HepG2 (cell line): Measurements from ENCODE around the gene XAF1. TPM values are rescaled to one million over a fixed set of nuclear protein-coding genes. Genes with fewer than 3 reads are reported as not detected.

ENCODE experiments used
- ATAC-seq: fragments of 200-7000 bp; cut with Tn5 transposase; 3 replicates; pipeline ENCODE4 v1.9.1; 2020; ENCODE audit warnings: mild to moderate bottlenecking, moderate library complexity
- BruUV-seq: library from RNA; stranded (reverse); fragments of 400-500 nt; replicated peaks from 2 replicates; lab custom pipeline; 2021; lab: Mats Ljungman, UMichigan
- CTCF ChIA-PET: fragments of 300-600 bp; formaldehyde crosslinking; extraction: SDS; loops from one replicate; lab custom pipeline; 2021; ENCODE audit warnings: low total read pairs, inconsistent platforms, low intra/inter-chr PET ratio; lab: Yijun Ruan, JAX
- POLR2A ChIA-PET: fragments of 350-600 bp; sonication (Branson Sonifier 250); formaldehyde crosslinking; loops from one replicate; lab custom pipeline; 2020; ENCODE audit warnings: antibody characterized with exemption, inconsistent platforms; lab: Yijun Ruan, JAX
- DNase-seq: peaks from one replicate; pipeline ENCODE4 v3.0.0-alpha.2; 2015; ENCODE audit warnings: low spot score
- FAIRE-seq: peaks from 3 replicates; lab custom pipeline; 2011; peaks lifted over from hg19 to GRCh38; lab: Jason Lieb, UNC
- H2AFZ ChIP-seq: one replicate; pipeline ENCODE4 v1.6.1; 2011; ENCODE audit warnings: low read length, inconsistent platforms
- H3K27ac ChIP-seq: fragments of 300-600 bp; 3 replicates; pipeline ENCODE4 v1.8.0; 2011; ENCODE audit warnings: mixed run types, mild to moderate bottlenecking, mixed read lengths, low read length, inconsistent platforms; ENCODE audit not compliant: insufficient read depth; ENCODE audit errors: extremely low read length
- H3K27me3 ChIP-seq, 2 experiments: fragments of 200-600 bp in 1 of 2; 2 replicates in 1 of 2; 3 replicates in 1 of 2; pipeline versions ENCODE4 v1.6.0 to v1.8.0; 2011; ENCODE audit warnings: low read length in 2 of 2, mild to moderate bottlenecking in 2 of 2, moderate library complexity in 2 of 2, inconsistent platforms in 1 of 2; ENCODE audit not compliant: insufficient read depth in 2 of 2, control insufficient read depth in 1 of 2
- H3K36me3 ChIP-seq, 2 experiments: fragments of 200-600 bp in 1 of 2; replicated peaks in 1 of 2; 2 replicates in 1 of 2; 3 replicates in 1 of 2; pipeline versions ENCODE4 v1.5.1 to v1.8.0; 2011; ENCODE audit warnings: low read length in 2 of 2, inconsistent platforms in 1 of 2; ENCODE audit not compliant: insufficient read depth in 2 of 2, control insufficient read depth in 1 of 2
- H3K4me1 ChIP-seq: 2 replicates; pipeline ENCODE4 v1.5.1; 2012; ENCODE audit warnings: low read length, inconsistent platforms; ENCODE audit not compliant: insufficient read depth
- H3K4me2 ChIP-seq: 2 replicates; pipeline ENCODE4 v1.6.0; 2011; ENCODE audit warnings: low read depth, low read length, inconsistent platforms
- H3K4me3 ChIP-seq, 3 experiments: fragments of 200-600 bp in 1 of 3; sonication (generic), shearing (Covaris generic) in 1 of 3; replicated peaks in 1 of 3; 2 replicates each; pipeline ENCODE4 v1.5.1; 2011 to 2016; ENCODE audit warnings: low read length in 3 of 3, inconsistent platforms in 2 of 3, low read depth in 2 of 3, mild to moderate bottlenecking in 2 of 3, control low read depth in 1 of 3, mixed read lengths in 1 of 3; ENCODE audit not compliant: insufficient read depth in 1 of 3
- H3K79me2 ChIP-seq: one replicate; pipeline ENCODE4 v1.6.1; 2011; ENCODE audit warnings: low read length, inconsistent platforms; ENCODE audit not compliant: insufficient read depth
- H3K9ac ChIP-seq: 2 replicates; pipeline ENCODE4 v1.6.0; 2011; ENCODE audit warnings: mild to moderate bottlenecking, low read depth, low read length, inconsistent platforms; ENCODE audit not compliant: insufficient read depth
- H3K9me3 ChIP-seq: 2 replicates; pipeline ENCODE4 v1.5.1; 2012; ENCODE audit warnings: mild to moderate bottlenecking, low read length
- H4K20me1 ChIP-seq: 2 replicates; pipeline ENCODE4 v1.6.0; 2011; ENCODE audit warnings: inconsistent platforms, mild to moderate bottlenecking, low read length, moderate library complexity; ENCODE audit not compliant: insufficient read depth
- ATF6 ChIP-seq: sonication (generic); formaldehyde crosslinking; conservative IDR thresholded peaks from 2 replicates; pipeline ENCODE4 v1.4.0; 2020; ENCODE audit warnings: missing genetic modification reagents
- BORCS8-MEF2B ChIP-seq: sonication (generic); formaldehyde crosslinking; IDR thresholded peaks from 2 replicates; pipeline ENCODE4 v1.8.0; 2022; ENCODE audit warnings: mild to moderate bottlenecking, missing genetic modification reagents
- CREB1 ChIP-seq, 2 experiments: fragments of 450-650 bp in 1 of 2; IDR thresholded peaks; 2 replicates each; pipeline ENCODE4 v1.6.1; 2016 to 2017; ENCODE audit warnings: control low read depth in 1 of 2, mild to moderate bottlenecking in 1 of 2, missing compliant biosample characterization in 1 of 2, missing genetic modification characterization in 1 of 2
- DMAP1 ChIP-seq: IDR thresholded peaks from 2 replicates; pipeline ENCODE4 v1.6.1; 2016
- GTF2F1 ChIP-seq: fragments of 150-350 bp; IDR thresholded peaks from 2 replicates; pipeline ENCODE4 v1.6.1; 2014; ENCODE audit warnings: low read length
- HIC2 ChIP-seq: sonication (generic); formaldehyde crosslinking; IDR thresholded peaks from 2 replicates; pipeline ENCODE4 v1.9.0; 2022; ENCODE audit warnings: low read depth, missing genetic modification reagents
- JUN ChIP-seq: sonication (generic); formaldehyde crosslinking; IDR thresholded peaks from 2 replicates; pipeline ENCODE4 v1.4.0; 2020; ENCODE audit warnings: mild to moderate bottlenecking, missing genetic modification reagents
- KMT2B ChIP-seq: IDR thresholded peaks from 2 replicates; pipeline ENCODE4 v1.6.1; 2016; ENCODE audit warnings: missing genetic modification reagents, missing compliant biosample characterization
- MIXL1 ChIP-seq: IDR thresholded peaks from 2 replicates; pipeline ENCODE4 v1.6.1; 2016
- NFE2L1 ChIP-seq: sonication (generic); formaldehyde crosslinking; IDR thresholded peaks from 2 replicates; pipeline ENCODE4 v1.4.0; 2020; ENCODE audit warnings: missing genetic modification reagents, mild to moderate bottlenecking, borderline replicate concordance
- NFRKB ChIP-seq: fragments of 450-650 bp; IDR thresholded peaks from 2 replicates; pipeline ENCODE4 v1.6.1; 2017
- NRL ChIP-seq: sonication (generic); formaldehyde crosslinking; IDR thresholded peaks from 2 replicates; pipeline ENCODE4 v1.5.0; 2020; ENCODE audit warnings: missing genetic modification reagents, mild to moderate bottlenecking, moderate library complexity, borderline replicate concordance
- RFX1 ChIP-seq: fragments of 450-650 bp; IDR thresholded peaks from 2 replicates; pipeline ENCODE4 v1.6.1; 2017
- SNAPC2 ChIP-seq: sonication (generic); formaldehyde crosslinking; IDR thresholded peaks from 2 replicates; pipeline ENCODE4 v1.8.1; 2022; ENCODE audit warnings: mild to moderate bottlenecking, missing genetic modification reagents
- SNAPC5 ChIP-seq: sonication (generic); formaldehyde crosslinking; IDR thresholded peaks from 2 replicates; pipeline ENCODE4 v1.8.1; 2023; ENCODE audit warnings: mild to moderate bottlenecking, missing genetic modification reagents, borderline replicate concordance
- TBL1XR1 ChIP-seq: fragments of 150-350 bp; IDR thresholded peaks from 2 replicates; pipeline ENCODE4 v1.6.1; 2014; ENCODE audit warnings: borderline replicate concordance, low read length; ENCODE audit not compliant: partially characterized antibody
- TBX2 ChIP-seq: sonication (generic); formaldehyde crosslinking; IDR thresholded peaks from 2 replicates; pipeline ENCODE4 v1.5.0; 2020; ENCODE audit warnings: missing genetic modification reagents, mild to moderate bottlenecking, borderline replicate concordance
- TFAP4 ChIP-seq: sonication (generic); IDR thresholded peaks from 2 replicates; pipeline ENCODE4 v1.6.1; 2016; ENCODE audit warnings: low read depth, borderline replicate concordance
- ZKSCAN5 ChIP-seq: sonication (generic); formaldehyde crosslinking; IDR thresholded peaks from 2 replicates; pipeline ENCODE4 v1.5.1; 2020; ENCODE audit warnings: mild to moderate bottlenecking, missing genetic modification reagents
- ZNF557 ChIP-seq: sonication (generic); formaldehyde crosslinking; IDR thresholded peaks from 2 replicates; pipeline ENCODE4 v1.4.0; 2020; ENCODE audit warnings: missing genetic modification reagents
- ZNF615 ChIP-seq: sonication (generic); formaldehyde crosslinking; IDR thresholded peaks from 2 replicates; pipeline ENCODE4 v1.5.0; 2020; ENCODE audit warnings: mild to moderate bottlenecking, missing genetic modification reagents, borderline replicate concordance
- ZZZ3 ChIP-seq: sonication (generic); formaldehyde crosslinking; IDR thresholded peaks from 2 replicates; pipeline ENCODE4 v1.4.0; 2020; ENCODE audit warnings: missing genetic modification reagents, mild to moderate bottlenecking, borderline replicate concordance
- WGBS: methylation state at CpG from one replicate; pipeline ENCODE4 v1.1.6; 2017; ENCODE audit warnings: low lambda C conversion rate; 5-methylcytosine and 5-hydroxymethylcytosine counted together
- in situ Hi-C: cut with HindIII; loops from 2 replicates; pipeline ENCODE4 v1.10.0; 2017; ENCODE audit warnings: low pct_unique_long_range_greater_than_20kb; ENCODE audit not compliant: extremely low pct_ligation_motif_present
- intact Hi-C: fragments of 100-400 bp; cut with micrococcal nuclease; formaldehyde crosslinking; loops from one replicate; pipeline ENCODE4 v1.10.0; 2022; ENCODE audit not compliant: unreplicated experiment
- polyA plus RNA-seq, 8 experiments: library from polyadenylated mRNA; depleted of rRNA in 3 of 8; stranded (reverse) in 7 of 8; unstranded in 1 of 8; fragments of >200 nt; fragmentation: Illumina TruSeq in 4 of 8; extraction: Trizol in 4 of 8; gene quantifications; 2 replicates each; pipeline versions ENCODE4 v1.2.1 to v1.2.3, GENCODE V29; 2011 to 2016; ENCODE audit warnings: low read depth in 4 of 8, missing spikeins in 1 of 8, mixed read lengths in 1 of 8; ENCODE audit not compliant: insufficient read depth in 1 of 8
- total RNA-seq, 5 experiments: library from RNA; depleted of rRNA; stranded (reverse); fragments of >200 nt; fragmentation: Illumina TruSeq; extraction: Trizol; gene quantifications; 2 replicates each; pipeline ENCODE4 v1.2.3, GENCODE V29; 2016; ENCODE audit warnings: low read depth in 1 of 5

XAF1 gene
- total and polyA plus RNA-seq, 2 of the 13 experiments (the other 11 are each of a cell fraction or from before 2014, with no cell fraction given), result 1.2 to 2.4 TPM

- in situ Hi-C loops, result loop anchor here (5.0 kb wide), 1 partner anchor 44 kb away; no protein-coding TSS in a partner anchor
- peak overlapping the region; percentile 83 for H3K9ac ChIP-seq
- H3K9me3 ChIP-seq, result no peaks in the 10 kb centered on the region
- POLR2A ChIA-PET, result interaction anchor here (1.0 to 7.8 kb wide), 17 partner anchors 10 to 403 kb away, joined by 3 to 419 read pairs (median 8); partner anchors contain the start of genes ASGR2 and SLC16A13
- no peaks in the 10 kb centered on the region; a peak in 1 of 5 replicates for H3K27me3 ChIP-seq
- no TSS peak for BruUV-seq
- no peak overlapping the region for H2AFZ ChIP-seq
- peak overlapping the region; percentile 93 for H3K4me2 ChIP-seq
- CTCF ChIA-PET, result interaction anchor here (3.6 kb wide), 1 partner anchor 46 kb away, joined by 52 read pairs; no protein-coding TSS in a partner anchor
- FAIRE-seq (no peak), DNase-seq (peak; percentile 69), ATAC-seq (peak; percentile 22)
- peak overlapping the region; percentile 74 for H3K27ac ChIP-seq
- peaks cover 74% of the 10 kb centered on the region for H3K4me1 ChIP-seq
- intact Hi-C loops, result loop anchor here (1.0 to 10.0 kb wide), 3 partner anchors 11 to 83 kb away; no protein-coding TSS in a partner anchor
- peaks cover 47% of the 10 kb centered on the region for H3K79me2 ChIP-seq
- peak overlapping the region; percentile 60 to 84 (median 84) for H3K4me3 ChIP-seq
- H4K20me1 ChIP-seq, result no peaks in the 10 kb centered on the region
- H3K36me3 ChIP-seq, result peaks cover 4 to 5% of the 10 kb centered on the region in 2 experiments; a peak in 3 of 5 replicates
- WGBS, result 0% methylated on average over 2 of the region's 2 CpGs
- peak; percentile 15; the same call in 1 of the 2 replicates for TF ChIP-seq HIC2 (CRISPR knock-in tag)
- no peak for TF ChIP-seq ZKSCAN5 (CRISPR knock-in tag)
- TF ChIP-seq TBL1XR1, result peak; percentile 18
- no peak for TF ChIP-seq GTF2F1
- no peak for TF ChIP-seq KMT2B (CRISPR knock-in tag)
- TF ChIP-seq NFE2L1, result no peak
- no peak for TF ChIP-seq ATF6
- no peak for TF ChIP-seq JUN (CRISPR knock-in tag)
- TF ChIP-seq ZZZ3, result no peak
- TF ChIP-seq DMAP1, result no peak
- TF ChIP-seq SNAPC5 (CRISPR knock-in tag), result 0 out of 2 replicates have a peak, but pooled peaks have one; percentile 3
- TF ChIP-seq TBX2 (CRISPR knock-in tag), result peak; percentile 9; the same call in 1 of the 2 replicates
- no peak for TF ChIP-seq ZNF615 (CRISPR knock-in tag)
- TF ChIP-seq ZNF557, result no peak
- TF ChIP-seq CREB1 (IDR thresholded peaks at IDR 0.05), result no peak
- no peak for TF ChIP-seq CREB1 (CRISPR knock-in tag; IDR thresholded peaks at IDR 0.05)
- TF ChIP-seq RFX1, result no peak
- TF ChIP-seq BORCS8-MEF2B (CRISPR knock-in tag), result no peak
- no peak for TF ChIP-seq TFAP4
- TF ChIP-seq MIXL1 (CRISPR knock-in tag), result peak; percentile 38; the same call in 1 of the 2 replicates
- TF ChIP-seq NRL (CRISPR knock-in tag), result 0 out of 2 replicates have a peak, but pooled peaks have one; percentile 3
- TF ChIP-seq NFRKB, result no peak
- TF ChIP-seq SNAPC2 (CRISPR knock-in tag), result no peak
Measured at GRCh38 chr17:6711681-6712057, 44.2 kb upstream of the XAF1 start.
